ENCODE measurements around the gene CHRDL2. TPM values are rescaled to one million over a fixed set of nuclear protein-coding genes. Genes with fewer than 3 reads are reported as not detected.
A peak's percentile ranks its signal among the peaks of the same experiment; 100 is the strongest.
"Not testable (repeated sequence)": the region's sequence is repeated elsewhere in the genome, so short reads cannot be mapped to it uniquely, and the experiment has no call there.

CHRDL2 gene
- total and polyA plus RNA-seq, 3 donors from 2014 or later, result 3.5 to 12.0 (median 5.3) TPM

DNA sequence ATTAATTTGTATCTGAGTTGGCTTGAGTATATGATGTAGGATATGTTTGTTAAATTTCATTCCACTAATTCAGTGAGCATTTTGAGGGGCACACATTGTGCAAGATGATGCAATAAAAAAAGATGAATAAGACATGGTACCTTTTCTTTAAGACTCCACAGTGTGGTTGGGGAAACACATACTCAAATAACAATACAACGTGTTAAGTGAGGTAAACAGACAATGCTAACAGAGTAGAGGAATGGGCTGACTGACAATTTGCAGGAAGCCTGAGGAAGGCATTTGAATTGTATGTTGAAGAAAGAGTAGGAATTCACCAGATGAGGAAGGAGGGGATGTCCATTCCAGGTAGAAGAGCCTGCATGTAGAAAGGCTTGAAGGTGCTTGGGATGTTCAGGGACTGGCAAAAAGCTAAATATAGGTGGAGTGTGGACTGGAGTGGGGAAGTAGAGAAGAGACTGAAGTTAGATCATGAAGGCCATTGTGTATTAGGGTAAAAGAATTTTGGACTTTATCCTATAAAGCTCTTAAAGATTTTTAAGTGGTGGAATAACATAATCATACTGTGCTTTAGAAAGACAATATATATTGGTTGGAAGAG is 24.3 kb upstream of the CHRDL2 start:
- TF ChIP-seq POLR2A (IDR thresholded peaks at IDR 0.05), result no peak
- TF ChIP-seq, protein P1, sequence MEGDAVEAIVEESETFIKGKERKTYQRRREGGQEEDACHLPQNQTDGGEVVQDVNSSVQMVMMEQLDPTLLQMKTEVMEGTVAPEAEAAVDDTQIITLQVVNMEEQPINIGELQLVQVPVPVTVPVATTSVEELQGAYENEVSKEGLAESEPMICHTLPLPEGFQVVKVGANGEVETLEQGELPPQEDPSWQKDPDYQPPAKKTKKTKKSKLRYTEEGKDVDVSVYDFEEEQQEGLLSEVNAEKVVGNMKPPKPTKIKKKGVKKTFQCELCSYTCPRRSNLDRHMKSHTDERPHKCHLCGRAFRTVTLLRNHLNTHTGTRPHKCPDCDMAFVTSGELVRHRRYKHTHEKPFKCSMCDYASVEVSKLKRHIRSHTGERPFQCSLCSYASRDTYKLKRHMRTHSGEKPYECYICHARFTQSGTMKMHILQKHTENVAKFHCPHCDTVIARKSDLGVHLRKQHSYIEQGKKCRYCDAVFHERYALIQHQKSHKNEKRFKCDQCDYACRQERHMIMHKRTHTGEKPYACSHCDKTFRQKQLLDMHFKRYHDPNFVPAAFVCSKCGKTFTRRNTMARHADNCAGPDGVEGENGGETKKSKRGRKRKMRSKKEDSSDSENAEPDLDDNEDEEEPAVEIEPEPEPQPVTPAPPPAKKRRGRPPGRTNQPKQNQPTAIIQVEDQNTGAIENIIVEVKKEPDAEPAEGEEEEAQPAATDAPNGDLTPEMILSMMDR (IDR thresholded peaks at IDR 0.05), result no peak
- intact Hi-C loops (cut with DNase I; ENCODE audit: low total_unique reads), result no loop called here
- Histone ChIP-seq H3K36me3 (ENCODE audit: low read depth, missing control alignments) (no peaks in the 10 kb centered on the region), H3K4me1 (no peaks in the 10 kb centered on the region), H3K4me3 (no peak overlapping the region), H3K9me3 (no peaks in the 10 kb centered on the region), H3K27me3 (no peaks in the 10 kb centered on the region), H3K27ac (no peak overlapping the region)
- no peak for DNase-seq
- 71 to 80% methylated on average over 1 of the region's 1 CpG for WGBS, 2 donors

DNA sequence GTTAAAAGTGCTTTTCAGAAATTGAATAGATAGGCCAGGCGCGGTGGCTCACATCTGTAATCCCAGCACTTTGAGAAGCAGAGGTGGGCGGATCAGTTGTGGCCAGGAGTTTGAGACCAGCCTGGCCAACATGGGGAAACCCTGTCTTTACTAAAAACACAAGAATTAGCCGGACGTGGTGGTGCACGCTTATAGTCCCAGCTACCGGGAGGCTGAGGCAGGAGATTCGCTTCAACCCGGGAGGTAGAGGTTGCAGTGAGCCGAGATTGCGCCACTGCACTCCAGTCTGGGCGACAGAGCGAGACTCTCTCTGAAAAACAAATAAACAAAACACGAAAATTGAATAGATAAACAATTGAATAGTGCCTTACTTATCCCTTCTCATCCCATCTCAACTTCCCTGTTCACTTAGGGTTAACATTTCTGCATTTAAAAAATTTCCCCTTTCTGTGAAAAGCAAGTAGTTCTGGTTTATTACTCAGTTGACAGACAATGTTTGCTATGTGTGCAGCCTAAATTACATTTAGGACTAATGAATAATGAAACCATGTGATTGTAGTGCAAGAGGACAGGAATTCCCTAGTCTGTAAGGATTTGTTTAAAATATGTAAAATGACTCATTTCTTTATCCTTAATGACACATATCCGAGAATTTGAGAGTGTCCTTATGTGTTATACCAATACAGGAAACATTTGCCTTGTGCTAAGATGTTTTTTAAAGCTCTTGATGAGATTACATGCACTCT is 23.5 kb upstream of the CHRDL2 start:
- WGBS, 2 donors, result 87 to 91% methylated on average over 15 of the region's 15 CpGs
- no peaks in the 10 kb centered on the region for H3K9me3 ChIP-seq
- H3K27ac ChIP-seq, result no peak overlapping the region
- no peaks in the 10 kb centered on the region for H3K36me3 ChIP-seq (ENCODE audit: low read depth, missing control alignments)
- H3K4me3 ChIP-seq, result no peak overlapping the region
- no peak for DNase-seq
- intact Hi-C loops (cut with DNase I; ENCODE audit: low total_unique reads), result no loop called here
- TF ChIP-seq, protein P1 (IDR thresholded peaks at IDR 0.05), result no peak
- TF ChIP-seq POLR2A (IDR thresholded peaks at IDR 0.05), result no peak
- H3K27me3 ChIP-seq, result no peaks in the 10 kb centered on the region
- no peaks in the 10 kb centered on the region for H3K4me1 ChIP-seq

DNA sequence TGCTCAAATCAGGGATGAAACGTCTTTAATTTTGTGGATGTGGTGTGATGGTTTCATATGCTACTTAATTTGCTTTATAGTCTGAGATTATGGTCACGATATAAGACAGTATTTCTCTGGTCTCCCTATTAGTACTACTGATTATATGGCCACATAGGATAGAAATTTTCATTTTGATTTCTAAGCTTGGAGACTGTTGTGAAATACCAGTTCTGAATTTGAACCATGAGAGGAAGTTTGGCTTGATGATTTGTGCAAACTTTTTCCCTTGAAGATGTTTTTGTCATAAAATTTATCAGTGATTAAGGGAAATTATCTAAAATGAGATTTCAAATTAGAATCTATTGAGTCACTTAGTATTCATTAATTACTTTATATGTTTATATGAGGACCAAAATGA is 20.1 kb upstream of the CHRDL2 start:
- TF ChIP-seq, protein P1 (IDR thresholded peaks at IDR 0.05), result no peak
- no peak for TF ChIP-seq POLR2A (IDR thresholded peaks at IDR 0.05)
- Histone ChIP-seq H3K27ac (no peak overlapping the region), H3K36me3 (ENCODE audit: low read depth, missing control alignments) (no peaks in the 10 kb centered on the region), H3K4me1 (peaks cover 6% of the 10 kb centered on the region), H3K27me3 (no peaks in the 10 kb centered on the region), H3K4me3 (no peak overlapping the region), H3K9me3 (no peaks in the 10 kb centered on the region)
- intact Hi-C loops (cut with DNase I; ENCODE audit: low total_unique reads), result no loop called here
- no peak for DNase-seq
- WGBS, 2 donors, result 56 to 72% methylated on average over 2 of the region's 2 CpGs

DNA sequence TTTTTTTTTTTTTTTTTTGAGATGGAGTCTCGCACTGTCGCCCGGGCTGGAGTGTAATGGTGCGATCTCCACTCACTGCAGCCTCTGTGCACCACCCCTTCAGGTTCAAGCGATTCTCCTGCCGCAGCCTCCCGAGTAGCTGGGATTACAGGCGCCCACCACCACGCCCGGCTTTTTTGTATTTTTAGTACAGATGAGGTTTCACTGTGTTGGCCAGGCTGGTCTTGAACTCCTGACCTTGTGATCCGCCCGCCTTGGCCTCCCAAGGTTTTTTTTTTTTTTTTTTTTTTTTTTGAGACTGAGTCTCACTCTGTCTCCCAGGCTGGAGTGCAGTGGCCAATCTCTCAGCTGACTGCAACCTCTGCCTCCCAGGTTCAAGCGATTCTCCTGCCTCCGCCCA is 19.4 kb upstream of the CHRDL2 start:
- H3K4me1 ChIP-seq; intact Hi-C loops (cut with DNase I; ENCODE audit: low total_unique reads); H3K27ac ChIP-seq; H3K36me3 ChIP-seq (ENCODE audit: low read depth, missing control alignments); DNase-seq; H3K27me3 ChIP-seq; H3K9me3 ChIP-seq; H3K4me3 ChIP-seq: not testable (repeated sequence)
- WGBS, 2 donors, result 80% methylated on average over 14 of the region's 14 CpGs

DNA sequence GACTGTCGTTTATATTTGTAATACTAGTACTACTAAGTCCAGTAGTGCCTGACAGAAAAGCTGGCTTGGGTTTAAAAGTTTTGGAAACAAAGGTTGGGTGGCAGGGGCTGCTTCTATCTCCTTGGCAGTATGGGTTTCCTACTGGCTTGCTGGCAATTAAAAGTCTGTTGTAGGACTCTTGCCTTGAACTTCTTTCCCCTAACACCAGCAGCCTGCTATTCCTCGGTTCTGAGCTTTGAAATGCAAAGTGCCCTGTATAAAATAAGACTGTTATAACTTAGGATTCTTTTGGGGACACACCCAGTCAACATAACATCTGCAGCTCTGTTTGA is 18.7 kb upstream of the CHRDL2 start:
- Histone ChIP-seq H3K4me1 (peaks cover 6% of the 10 kb centered on the region), H3K9me3 (no peaks in the 10 kb centered on the region), H3K4me3 (peak overlapping the region; percentile 74 to 93), H3K27me3 (no peaks in the 10 kb centered on the region), H3K27ac (peak overlapping the region in 1 of 2 donors; percentile 99), H3K36me3 (ENCODE audit: low read depth, missing control alignments) (no peaks in the 10 kb centered on the region)
- TF ChIP-seq, protein P1 (IDR thresholded peaks at IDR 0.05), result no peak
- TF ChIP-seq POLR2A (IDR thresholded peaks at IDR 0.05), result no peak
- 13 to 20% methylated on average over 2 of the region's 2 CpGs for WGBS, 2 donors
- DNase-seq, result no peak
- intact Hi-C loops (cut with DNase I; ENCODE audit: low total_unique reads), result no loop called here

Measured in testis (tissue), 3 donors.